K562 (cell line): Measurements from ENCODE around the gene ERAP2.
"Not testable (repeated sequence)": the region's sequence is repeated elsewhere in the genome, so short reads cannot be mapped to it uniquely, and the experiment has no call there.

Experiments
- EP300 ChIP-seq: IDR thresholded peaks from 2 replicates; pipeline ENCODE4 v1.6.1; 2012; ENCODE audit warnings: low read length, improper control_type of control experiment
- ZBTB1 ChIP-seq: sonication (generic); formaldehyde crosslinking; IDR thresholded peaks from 2 replicates; pipeline ENCODE4 v1.8.1; 2023; ENCODE audit warnings: missing genetic modification reagents, low read depth, mild to moderate bottlenecking, borderline replicate concordance

GRCh38 chr5:96841931-96842330 is 34.4 kb upstream of the ERAP2 start:
- not testable (repeated sequence) for TF ChIP-seq EP300; ZBTB1 (CRISPR knock-in tag)
